Panc1 (cell line): ENCODE data around the gene KCNJ13.

Experiments
- POLR2AphosphoS5 ChIP-seq: IDR thresholded peaks from 2 replicates; pipeline ENCODE4 v1.6.1; 2012; ENCODE audit warnings: mild to moderate bottlenecking, low read depth, low read length, moderate library complexity
- TF ChIP-seq, protein P1 (sequence below): fragments of 450-650 bp; IDR thresholded peaks from 2 replicates; pipeline ENCODE4 v1.5.1; 2017; ENCODE audit warnings: mild to moderate bottlenecking

DNA sequence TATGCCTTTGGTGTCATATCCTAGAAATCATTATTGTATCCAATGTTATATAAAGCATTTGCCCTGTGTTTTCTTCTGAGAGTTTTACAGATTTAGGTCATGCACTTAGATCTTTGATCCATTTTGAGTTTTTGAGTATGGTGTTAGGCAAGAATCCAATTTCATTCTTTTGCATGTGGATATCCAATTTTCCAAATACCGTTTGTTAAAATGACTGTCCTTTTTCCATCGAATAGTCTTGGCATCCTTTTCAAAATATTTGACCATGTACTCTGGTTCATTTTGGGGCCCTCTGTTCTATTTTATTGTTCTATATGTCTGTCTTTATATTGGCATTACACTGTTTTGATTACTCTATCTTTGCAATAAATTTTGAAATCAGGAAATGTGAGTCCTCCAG lies 23.8 kb upstream of the KCNJ13 start:
- TF ChIP-seq POLR2AphosphoS5 = no peak
- TF ChIP-seq, protein P1, sequence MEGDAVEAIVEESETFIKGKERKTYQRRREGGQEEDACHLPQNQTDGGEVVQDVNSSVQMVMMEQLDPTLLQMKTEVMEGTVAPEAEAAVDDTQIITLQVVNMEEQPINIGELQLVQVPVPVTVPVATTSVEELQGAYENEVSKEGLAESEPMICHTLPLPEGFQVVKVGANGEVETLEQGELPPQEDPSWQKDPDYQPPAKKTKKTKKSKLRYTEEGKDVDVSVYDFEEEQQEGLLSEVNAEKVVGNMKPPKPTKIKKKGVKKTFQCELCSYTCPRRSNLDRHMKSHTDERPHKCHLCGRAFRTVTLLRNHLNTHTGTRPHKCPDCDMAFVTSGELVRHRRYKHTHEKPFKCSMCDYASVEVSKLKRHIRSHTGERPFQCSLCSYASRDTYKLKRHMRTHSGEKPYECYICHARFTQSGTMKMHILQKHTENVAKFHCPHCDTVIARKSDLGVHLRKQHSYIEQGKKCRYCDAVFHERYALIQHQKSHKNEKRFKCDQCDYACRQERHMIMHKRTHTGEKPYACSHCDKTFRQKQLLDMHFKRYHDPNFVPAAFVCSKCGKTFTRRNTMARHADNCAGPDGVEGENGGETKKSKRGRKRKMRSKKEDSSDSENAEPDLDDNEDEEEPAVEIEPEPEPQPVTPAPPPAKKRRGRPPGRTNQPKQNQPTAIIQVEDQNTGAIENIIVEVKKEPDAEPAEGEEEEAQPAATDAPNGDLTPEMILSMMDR = no peak
